Testis (tissue), 2 donors: Measurements from ENCODE around the gene IGFBP1.

Source experiments
- CTCF ChIP-seq, 3 experiments: fragments of 450-650 bp in 2 of 3; fragments of 200-600 bp in 1 of 3; sonication (generic) in 1 of 3; IDR thresholded peaks; one replicate each; pipeline ENCODE4 v1.5.1; 2016 to 2019; ENCODE audit warnings: antibody characterized with exemption in 3 of 3, mild to moderate bottlenecking in 2 of 3, moderate library complexity in 1 of 3
- POLR2A ChIP-seq: fragments of 450-650 bp; IDR thresholded peaks from one replicate; pipeline ENCODE4 v1.6.1; 2017; ENCODE audit warnings: antibody characterized with exemption, mild to moderate bottlenecking, moderate library complexity

DNA sequence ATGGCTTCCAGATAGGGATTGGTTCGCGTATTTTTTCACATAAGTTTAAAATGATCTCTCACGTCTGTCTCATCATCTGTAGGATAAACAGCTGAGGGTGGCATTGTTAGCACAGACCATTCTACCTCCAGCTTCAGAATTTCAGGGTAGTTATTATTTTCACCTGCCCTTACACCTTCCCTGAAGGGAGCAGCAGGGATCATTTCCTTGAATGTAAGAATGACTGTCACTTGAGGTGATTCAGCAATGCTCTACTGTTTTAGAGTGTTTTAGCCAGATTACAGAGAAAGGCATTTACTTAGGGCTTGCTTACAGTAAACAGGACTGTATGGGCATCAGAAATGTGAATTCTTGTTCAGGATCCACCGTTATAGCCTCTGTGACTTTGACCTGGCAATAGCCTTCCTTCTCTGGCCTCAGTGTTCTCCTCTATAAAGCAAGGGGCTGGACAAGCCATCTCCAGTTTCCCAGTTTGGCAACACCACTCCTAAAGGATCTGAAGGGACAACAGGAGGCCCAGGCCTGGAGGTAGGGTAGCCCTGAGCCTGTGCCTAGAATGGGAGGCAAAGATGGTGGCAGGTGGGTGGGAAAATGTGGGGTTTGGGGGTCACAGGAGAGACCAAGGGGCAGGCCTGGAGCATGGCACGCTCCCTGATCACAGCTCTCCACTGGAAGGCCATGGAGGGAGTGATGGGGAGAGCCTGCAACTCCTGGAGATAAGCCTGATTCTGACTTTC, 1.2 kb upstream of the IGFBP1 start:
- TF ChIP-seq CTCF (IDR thresholded peaks at IDR 0.05) (no peak), POLR2A (no peak)
